ENCODE measurements around the gene HOXD11.
A peak's percentile ranks its signal among the peaks of the same experiment; 100 is the strongest.

Gene HOXD11

DNA sequence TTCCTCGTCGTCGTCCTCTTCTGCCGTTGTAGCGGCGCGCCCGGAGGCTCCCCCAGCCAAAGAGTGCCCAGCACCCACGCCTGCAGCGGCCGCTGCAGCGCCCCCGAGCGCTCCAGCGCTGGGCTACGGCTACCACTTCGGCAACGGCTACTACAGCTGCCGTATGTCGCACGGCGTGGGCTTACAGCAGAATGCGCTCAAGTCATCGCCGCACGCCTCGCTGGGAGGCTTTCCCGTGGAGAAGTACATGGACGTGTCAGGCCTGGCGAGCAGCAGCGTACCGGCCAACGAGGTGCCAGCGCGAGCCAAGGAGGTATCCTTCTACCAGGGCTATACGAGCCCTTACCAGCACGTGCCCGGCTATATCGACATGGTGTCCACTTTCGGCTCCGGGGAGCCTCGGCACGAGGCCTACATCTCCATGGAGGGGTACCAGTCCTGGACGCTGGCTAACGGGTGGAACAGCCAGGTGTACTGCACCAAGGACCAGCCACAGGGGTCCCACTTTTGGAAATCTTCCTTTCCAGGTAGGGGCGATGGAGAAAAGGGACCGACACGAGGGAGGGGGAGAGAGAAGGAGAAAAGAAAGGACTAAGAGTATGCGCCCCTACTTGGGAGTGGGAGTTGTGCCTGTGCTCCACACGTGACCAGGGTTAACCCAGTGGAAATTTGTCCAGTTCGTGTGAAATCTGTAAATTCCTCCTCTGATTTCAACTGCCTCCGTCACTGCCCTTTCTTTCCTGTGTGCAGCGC lies 13.8 kb upstream of the HOXD11 start:
- DNase-seq = no peak

GRCh38 chr2:176093898-176094249 lies 13.2 kb upstream of the HOXD11 start:
- no peak for DNase-seq

GRCh38 chr2:176094349-176094748 lies 12.7 kb upstream of the HOXD11 start:
- DNase-seq = no peak

GRCh38 chr2:176095421-176095820 lies 11.7 kb upstream of the HOXD11 start:
- no peak for DNase-seq

DNA sequence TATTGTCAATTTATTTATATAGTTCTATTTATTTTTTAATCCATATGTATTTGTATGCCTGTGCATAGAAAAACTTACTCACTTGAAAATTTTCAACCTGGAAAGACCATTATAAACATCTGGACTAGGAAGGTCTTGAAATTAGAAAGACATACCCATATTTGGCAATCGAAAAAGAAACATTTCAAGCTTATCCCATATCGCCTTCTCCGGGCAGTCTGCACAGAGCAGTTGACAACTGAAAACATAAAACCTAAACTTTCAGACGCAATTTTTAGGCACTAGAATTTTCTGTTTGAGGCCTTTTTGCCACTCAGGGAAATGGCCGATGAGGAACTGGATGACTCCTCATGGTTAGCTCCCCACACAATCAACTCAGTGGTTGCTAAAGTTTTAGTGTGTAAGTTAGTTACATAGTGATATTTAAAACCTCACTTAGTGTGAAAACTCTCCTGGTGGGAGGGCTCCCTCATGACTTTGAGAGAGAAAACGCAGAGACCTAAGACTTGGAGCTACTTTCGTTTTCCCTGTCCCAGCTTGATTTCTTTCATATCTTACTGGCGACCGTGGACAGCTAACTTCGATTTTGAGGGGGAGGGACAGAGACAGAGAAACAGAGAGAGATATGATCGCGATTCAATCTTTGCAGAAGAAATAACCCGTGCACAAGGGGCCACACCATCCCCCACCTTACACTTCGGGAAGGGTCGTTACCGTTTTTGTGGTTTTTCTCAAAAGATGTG lies 10.7 kb upstream of the HOXD11 start:
- no peak for DNase-seq

DNA sequence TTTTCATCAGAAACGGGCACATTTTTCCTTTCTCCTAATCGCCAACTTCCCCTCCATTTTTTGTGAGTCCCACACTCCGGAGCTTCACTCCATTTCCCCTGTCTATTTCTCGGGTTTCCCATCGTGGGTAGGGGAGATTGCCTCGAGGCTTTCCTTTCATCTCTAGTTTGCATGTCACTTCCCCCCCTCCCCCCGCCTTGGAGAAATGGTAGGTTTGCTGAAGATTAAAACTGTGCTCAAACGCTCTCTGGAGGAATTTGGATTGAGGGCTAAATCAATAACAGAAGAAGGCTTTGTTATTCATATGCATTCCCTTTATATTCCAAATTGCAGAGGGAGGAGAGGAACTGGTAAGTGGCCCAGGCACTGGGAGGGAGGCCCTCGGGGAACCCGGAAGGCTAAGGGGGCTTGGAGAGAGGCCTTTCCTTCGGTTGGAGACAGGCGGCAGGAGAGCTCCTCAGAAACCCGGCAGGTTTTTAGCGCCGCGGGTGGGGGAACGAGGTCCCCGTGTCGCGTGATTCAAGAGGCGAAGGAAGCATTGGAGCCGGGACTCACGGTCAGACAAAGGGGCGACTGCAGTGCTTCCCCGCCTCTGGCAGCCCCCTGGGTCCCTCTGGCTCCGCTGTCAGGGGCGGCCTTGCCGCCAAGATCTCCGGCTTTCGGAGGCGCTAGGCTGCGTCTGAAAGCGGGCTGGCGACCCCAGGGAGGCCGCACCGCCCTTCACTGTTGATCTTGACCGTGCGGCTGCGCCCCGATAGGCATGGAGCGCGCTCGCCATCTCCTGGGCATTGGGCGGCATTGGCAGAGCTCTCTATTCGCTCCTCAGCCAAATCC lies 9.9 kb upstream of the HOXD11 start:
- DNase-seq = peak in 23 of 58 donors; percentile 1 to 51 (median 12)

DNA sequence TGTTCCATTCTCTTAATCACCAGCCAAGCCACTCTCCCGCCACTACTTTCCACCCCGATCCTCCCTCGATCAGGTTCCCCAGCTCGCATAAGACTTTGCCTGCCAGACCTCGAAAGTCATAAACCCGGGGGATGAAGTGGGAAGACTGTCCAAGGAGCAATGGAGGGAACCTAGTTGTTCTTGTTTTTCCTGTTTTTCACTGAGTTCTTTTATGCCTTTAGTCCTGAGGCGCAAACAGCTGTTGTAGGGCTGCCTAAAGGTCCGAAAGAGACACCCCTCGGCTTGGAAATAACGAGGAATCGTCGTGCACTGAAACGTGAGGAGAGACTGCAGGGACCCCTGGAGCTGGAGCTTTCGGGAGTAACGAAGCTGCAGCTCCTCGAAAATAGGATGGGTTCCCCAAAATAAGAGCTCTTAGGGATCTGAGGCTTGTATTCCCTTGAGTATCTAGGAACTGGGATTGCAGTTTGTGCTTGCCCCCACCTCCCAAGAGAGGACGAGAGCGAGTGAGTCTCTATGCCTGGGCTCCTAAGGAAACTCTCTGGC lies 9.2 kb upstream of the HOXD11 start:
- DNase-seq = peak in 1 of 58 donors; percentile 3

DNA sequence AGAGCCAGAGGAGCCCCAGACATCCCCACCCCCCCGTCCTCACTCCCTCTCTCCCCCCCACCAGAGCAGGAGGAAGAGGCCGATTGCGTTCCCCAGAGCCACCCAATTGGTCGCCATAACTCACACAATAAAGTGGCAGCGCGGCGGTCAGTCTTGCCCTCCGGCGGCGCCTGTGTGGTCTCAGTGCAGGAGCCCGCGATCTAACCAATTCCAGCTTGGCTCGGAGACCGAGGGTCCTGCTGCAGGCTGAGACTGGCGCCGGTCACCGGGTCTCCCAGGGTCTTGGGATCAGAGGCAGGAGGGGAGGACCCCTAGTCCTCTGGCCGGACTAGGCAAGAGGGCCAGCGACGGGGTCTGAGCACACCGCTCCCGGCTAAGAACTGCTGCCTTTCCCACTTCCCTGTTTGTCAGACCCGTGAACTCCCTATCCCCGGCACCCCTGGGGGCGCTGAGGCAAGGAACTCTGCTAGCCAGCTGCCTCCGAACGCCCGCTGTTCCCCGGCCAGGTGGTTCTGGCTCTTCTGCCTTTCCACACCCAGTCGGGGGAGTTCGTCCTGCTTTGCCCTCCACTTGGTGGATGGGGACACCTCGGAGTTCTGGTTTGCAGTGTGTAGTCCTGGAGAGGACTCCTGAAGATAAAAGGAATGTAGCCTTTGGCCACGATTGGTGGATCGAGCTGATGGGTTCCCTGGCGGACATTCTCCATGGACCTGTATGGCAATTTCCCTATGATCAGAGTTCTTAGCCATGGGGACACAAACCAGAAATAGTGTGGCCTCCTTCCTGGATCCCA lies 8.5 kb upstream of the HOXD11 start:
- DNase-seq = no peak

DNA sequence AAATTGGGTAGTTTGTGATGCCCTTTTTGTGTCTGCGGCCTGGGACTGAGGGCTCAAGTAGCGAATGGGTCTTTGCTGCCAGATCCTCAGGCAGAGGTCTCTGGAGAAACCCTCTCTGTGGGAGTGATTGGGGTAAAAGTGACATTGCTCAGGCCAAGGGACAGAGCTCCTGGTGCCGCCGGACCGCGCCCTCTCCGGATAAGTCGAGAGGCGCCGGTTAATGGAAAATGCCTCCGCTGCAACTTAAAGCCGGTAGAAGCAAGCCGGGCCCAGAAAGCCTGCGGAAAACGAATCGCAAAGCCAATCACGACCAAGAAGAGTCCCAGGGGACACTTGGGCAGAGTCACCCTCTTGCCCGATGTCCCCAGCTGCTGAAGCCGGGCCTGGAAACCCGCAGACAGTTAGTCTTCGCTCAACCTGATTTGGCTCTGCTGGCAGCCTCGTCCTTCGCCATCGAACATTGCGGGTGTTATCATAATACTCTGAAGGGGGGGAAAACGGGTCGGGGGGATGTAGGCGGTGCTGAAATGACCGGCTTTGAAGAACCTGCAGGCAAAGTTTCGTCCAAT lies 7.8 kb upstream of the HOXD11 start:
- DNase-seq = no peak

DNA sequence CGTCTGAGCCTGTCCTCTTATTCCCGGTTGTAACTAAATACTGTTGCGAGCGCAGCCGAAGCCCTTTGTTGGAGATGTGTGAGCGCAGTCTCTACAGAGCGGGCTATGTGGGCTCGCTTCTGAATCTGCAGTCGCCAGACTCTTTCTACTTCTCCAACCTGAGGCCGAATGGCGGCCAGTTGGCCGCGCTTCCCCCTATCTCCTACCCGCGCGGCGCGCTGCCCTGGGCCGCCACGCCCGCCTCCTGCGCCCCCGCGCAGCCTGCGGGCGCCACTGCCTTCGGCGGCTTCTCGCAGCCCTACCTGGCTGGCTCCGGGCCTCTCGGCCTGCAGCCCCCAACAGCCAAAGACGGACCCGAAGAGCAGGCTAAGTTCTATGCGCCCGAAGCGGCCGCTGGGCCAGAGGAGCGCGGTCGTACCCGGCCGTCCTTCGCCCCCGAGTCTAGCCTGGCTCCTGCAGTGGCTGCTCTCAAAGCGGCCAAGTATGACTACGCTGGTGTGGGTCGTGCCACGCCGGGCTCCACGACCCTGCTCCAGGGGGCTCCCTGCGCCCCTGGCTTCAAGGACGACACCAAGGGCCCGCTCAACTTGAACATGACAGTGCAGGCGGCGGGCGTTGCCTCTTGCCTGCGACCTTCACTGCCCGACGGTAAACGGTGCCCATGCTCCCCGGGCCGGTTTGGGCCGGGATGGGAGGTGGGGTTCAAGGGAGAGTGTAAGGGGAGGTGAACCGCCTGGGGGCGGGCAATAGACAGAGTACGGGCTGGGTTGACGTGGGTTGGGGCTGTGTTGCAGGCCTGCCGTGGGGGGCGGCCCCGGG lies 7.1 kb upstream of the HOXD11 start, which contains the start of gene HOXD12:
Gene HOXD12, plus strand, starts transcription at position 68 of the 819 bp plus-strand sequence. Its CDS starts 7 bp downstream, at position 75.
- no peak for DNase-seq

- no peak for DNase-seq
Measured at GRCh38 chr2:176100547-176101140, 6.4 kb upstream of the HOXD11 start.

GRCh38 chr2:176101216-176101830 lies 5.8 kb upstream of the HOXD11 start:
- DNase-seq = no peak

DNA sequence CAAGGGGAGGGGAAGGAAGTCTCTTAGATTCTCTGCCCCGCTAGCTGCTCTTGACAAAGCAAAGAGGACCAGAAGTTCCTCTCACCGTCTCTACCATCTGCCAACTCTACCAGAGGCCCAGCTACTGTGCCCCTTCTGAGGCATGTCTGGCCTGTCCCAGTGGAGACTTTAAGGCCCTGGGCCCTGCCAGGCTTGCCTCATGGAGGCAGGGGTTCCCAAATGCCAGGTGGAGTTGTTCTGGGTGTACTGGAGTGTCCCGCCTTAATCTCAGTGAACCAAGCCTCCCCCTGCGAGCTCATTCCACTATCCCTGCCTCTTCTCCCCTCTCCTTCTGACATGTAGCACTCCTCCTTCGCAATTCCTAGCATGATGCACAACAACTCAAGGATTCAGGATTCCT lies 5.2 kb upstream of the HOXD11 start:
- no peak for DNase-seq

DNA sequence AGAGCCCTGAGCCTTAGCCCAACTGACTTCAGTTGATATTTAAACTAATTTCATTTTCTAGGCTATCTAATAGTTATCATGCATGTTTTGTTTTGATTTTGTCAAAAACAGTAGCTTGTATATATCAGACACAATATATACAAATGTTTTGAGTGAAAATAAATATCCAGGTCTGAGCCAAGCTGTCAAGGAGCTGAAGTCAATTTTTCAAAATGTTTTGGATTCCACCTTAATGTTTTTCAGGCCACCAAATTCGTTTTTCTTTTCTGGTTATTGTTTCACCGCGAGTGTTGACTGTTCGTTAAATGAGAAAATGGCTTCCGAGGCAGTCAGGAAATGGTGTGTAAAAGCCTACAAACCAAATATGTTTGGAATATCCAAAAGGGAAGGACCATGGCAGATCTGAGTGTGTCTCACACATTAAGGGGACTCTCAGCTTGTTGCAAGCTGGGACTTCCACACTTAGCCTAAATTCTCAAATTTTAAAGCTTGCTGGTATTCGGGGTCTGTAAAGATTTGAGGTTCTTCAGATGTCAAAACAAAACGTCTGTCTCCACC lies 4.7 kb upstream of the HOXD11 start:
- DNase-seq = no peak

GRCh38 chr2:176103194-176103593 lies 3.9 kb upstream of the HOXD11 start:
- no peak for DNase-seq

DNA sequence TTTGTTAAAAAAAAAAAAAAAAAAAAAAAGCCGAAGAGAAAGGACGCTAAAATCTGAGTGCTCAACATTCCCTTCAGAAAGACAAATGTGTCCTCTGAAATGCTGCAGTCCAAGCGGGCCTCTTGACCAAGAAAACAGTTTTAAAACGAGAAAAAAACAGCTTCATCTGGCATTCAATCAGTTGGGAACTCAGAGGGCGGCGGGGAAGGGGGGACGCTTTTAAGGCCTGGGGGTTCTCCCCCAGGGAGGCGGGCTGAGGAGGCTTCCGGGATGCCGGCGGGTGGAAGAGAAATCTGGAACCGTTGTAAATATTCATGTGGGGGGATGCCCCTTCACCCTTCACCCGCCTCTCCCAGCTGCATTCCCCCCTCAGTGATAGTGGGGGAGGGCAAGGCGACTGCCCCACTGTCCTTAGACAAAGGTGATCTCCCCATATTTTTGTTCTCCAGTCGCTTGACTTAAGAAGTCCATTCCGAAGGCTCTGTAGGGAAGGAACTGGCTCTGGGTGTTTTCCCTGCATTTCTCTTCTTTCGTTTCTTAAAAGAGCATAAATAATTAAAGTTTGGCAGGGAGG lies 3.3 kb upstream of the HOXD11 start:
- no peak for DNase-seq

GRCh38 chr2:176104316-176105077 lies 2.6 kb upstream of the HOXD11 start:
- DNase-seq = no peak

Data from anterior cingulate cortex (tissue), 58 donors.